ENCODE results near the gene SART3.
"Not testable (repeated sequence)": the region's sequence is repeated elsewhere in the genome, so short reads cannot be mapped to it uniquely, and the experiment has no call there.

The SART3 gene

DNA sequence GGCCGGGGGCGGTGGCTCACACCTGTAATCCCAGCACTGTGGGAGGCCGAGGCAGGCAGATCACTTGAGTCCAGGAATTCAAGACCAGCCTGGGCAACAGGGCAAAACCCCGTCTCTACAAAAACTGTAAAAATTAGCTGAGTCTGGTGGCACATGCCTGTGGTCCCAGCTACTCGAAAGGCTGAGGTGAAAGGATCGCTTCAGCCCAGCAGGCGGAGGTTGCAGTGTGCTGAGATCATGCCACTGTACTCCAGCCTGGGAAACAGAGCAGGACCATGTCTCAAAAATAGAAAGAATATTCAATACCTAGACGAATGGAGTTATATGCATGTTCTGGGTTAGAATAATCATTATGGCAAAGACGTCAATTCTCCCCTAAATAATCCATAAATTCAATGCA, 5.6 kb downstream of the SART3 start:
- H4K91ac ChIP-seq (ENCODE audit: low read depth, low read length); H3K79me1 ChIP-seq (ENCODE audit: low read length); H3K14ac ChIP-seq (ENCODE audit: low read length); H3K4me1 ChIP-seq (ENCODE audit: control insufficient read depth in 1 of 2, insufficient read depth in 2 of 2, low read length in 2 of 2); H3K27ac ChIP-seq (ENCODE audit: low read depth, low read length); H2AFZ ChIP-seq (ENCODE audit: insufficient read depth, low read length, poor library complexity); H3K9ac ChIP-seq (ENCODE audit: low read length); H2BK12ac ChIP-seq (ENCODE audit: low read length); DNase-seq; H4K12ac ChIP-seq (ENCODE audit: low read depth, low read length); H3K4me3 ChIP-seq (ENCODE audit: low read depth, low read length); H4K8ac ChIP-seq (ENCODE audit: low read depth, low read length); H3K9me3 ChIP-seq (ENCODE audit: insufficient read depth, low read depth, low read length); H3K27me3 ChIP-seq (ENCODE audit: insufficient read depth, low read length); H2BK120ac ChIP-seq (ENCODE audit: insufficient read depth, low read length, poor library complexity); H2AK5ac ChIP-seq (ENCODE audit: low read length); H3K18ac ChIP-seq (ENCODE audit: low read length); H3K23ac ChIP-seq (ENCODE audit: low read length); H2BK5ac ChIP-seq (ENCODE audit: low read depth, low read length, poor library complexity); H3K4me2 ChIP-seq (ENCODE audit: low read length): not testable (repeated sequence)
- WGBS (ENCODE audit: extremely low coverage, insufficient coverage, insufficient read length), result no CpG with 5 or more reads among the region's 9 CpGs
- H3K79me2 ChIP-seq (ENCODE audit: control insufficient read depth, insufficient read depth, low read length, poor library complexity), result peaks cover 15% of the 10 kb centered on the region
- peaks cover 9 to 17% of the 10 kb centered on the region in 2 experiments for H3K36me3 ChIP-seq (ENCODE audit: control insufficient read depth in 1 of 2, insufficient read depth in 2 of 2, low read length in 2 of 2)
- H3K4ac ChIP-seq (ENCODE audit: low read depth, low read length), result peak overlapping the region; percentile 14

DNA sequence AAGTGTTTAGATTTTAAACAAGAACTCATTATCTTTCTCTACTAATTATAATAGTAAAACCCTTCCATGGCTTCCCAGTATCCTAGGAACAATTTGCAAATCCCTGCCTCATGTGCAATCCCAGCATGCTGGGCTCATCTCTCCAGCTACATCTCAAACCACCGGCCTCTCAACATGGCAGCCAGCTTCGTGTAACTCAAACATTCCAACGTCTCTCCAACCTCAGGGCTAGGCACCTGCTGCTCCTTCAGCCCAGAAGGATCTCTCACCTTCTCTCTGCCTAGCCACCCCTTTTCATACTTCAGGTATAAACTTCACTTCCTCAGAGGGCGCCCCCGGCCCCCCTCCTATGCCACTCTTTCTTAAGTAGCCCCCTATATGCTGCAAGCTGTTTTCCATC, 7.2 kb downstream of the SART3 start:
- H3K4me2 ChIP-seq (ENCODE audit: low read length), result no peak overlapping the region
- peaks cover 0 to 1% of the 10 kb centered on the region in 2 experiments for H3K4me1 ChIP-seq (ENCODE audit: control insufficient read depth in 1 of 2, insufficient read depth in 2 of 2, low read length in 2 of 2)
- H3K9me3 ChIP-seq (ENCODE audit: insufficient read depth, low read depth, low read length), result peaks cover 2% of the 10 kb centered on the region
- H3K79me2 ChIP-seq (ENCODE audit: control insufficient read depth, insufficient read depth, low read length, poor library complexity), result peaks cover 8% of the 10 kb centered on the region
- H2AK5ac ChIP-seq (ENCODE audit: low read length), result no peak overlapping the region
- H3K27ac ChIP-seq (ENCODE audit: low read depth, low read length), result no peak overlapping the region
- no peak overlapping the region for H3K9ac ChIP-seq (ENCODE audit: low read length)
- no CpG with 5 or more reads among the region's 5 CpGs for WGBS (ENCODE audit: extremely low coverage, insufficient coverage, insufficient read length)
- H3K27me3 ChIP-seq (ENCODE audit: insufficient read depth, low read length), result no peaks in the 10 kb centered on the region
- H4K12ac ChIP-seq (ENCODE audit: low read depth, low read length), result no peak overlapping the region
- no peak for DNase-seq
- H2BK5ac ChIP-seq (ENCODE audit: low read depth, low read length, poor library complexity), result no peak overlapping the region
- no peak overlapping the region for H2AFZ ChIP-seq (ENCODE audit: insufficient read depth, low read length, poor library complexity)
- H3K18ac ChIP-seq (ENCODE audit: low read length), result no peak overlapping the region
- no peak overlapping the region for H3K4me3 ChIP-seq (ENCODE audit: low read depth, low read length)
- peaks cover 9 to 20% of the 10 kb centered on the region in 2 experiments for H3K36me3 ChIP-seq (ENCODE audit: control insufficient read depth in 1 of 2, insufficient read depth in 2 of 2, low read length in 2 of 2)
- H3K79me1 ChIP-seq (ENCODE audit: low read length), result no peaks in the 10 kb centered on the region
- no peak overlapping the region for H3K23ac ChIP-seq (ENCODE audit: low read length)
- no peak overlapping the region for H4K91ac ChIP-seq (ENCODE audit: low read depth, low read length)
- no peak overlapping the region for H2BK12ac ChIP-seq (ENCODE audit: low read length)
- H3K14ac ChIP-seq (ENCODE audit: low read length), result no peak overlapping the region
- no peak overlapping the region for H4K8ac ChIP-seq (ENCODE audit: low read depth, low read length)
- peak overlapping the region; percentile 74 for H3K4ac ChIP-seq (ENCODE audit: low read depth, low read length)
- H2BK120ac ChIP-seq (ENCODE audit: insufficient read depth, low read length, poor library complexity), result no peak overlapping the region

DNA sequence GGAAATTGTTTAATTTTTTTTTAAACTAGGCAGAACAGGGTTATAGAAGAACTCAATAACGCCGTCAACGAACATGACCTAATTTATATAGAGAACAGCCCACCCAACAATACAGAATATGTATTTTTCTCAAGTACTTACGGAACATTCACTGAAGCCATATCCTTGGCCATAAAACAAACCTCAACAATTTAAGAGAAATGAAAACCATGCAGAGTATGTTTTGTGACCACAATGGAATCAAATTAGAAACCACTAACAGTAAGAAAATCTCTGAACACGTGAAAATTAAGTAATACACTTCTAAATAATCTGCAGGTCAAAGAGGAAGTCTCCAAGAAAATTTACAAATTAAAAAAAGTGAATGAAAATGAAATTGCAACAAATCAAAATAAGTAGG, 9.4 kb downstream of the SART3 start:
- H2BK12ac ChIP-seq (ENCODE audit: low read length), result no peak overlapping the region
- H2AK5ac ChIP-seq (ENCODE audit: low read length), result no peak overlapping the region
- H3K18ac ChIP-seq (ENCODE audit: low read length), result no peak overlapping the region
- H3K4me2 ChIP-seq (ENCODE audit: low read length), result no peak overlapping the region
- peaks cover 0 to 1% of the 10 kb centered on the region in 2 experiments for H3K4me1 ChIP-seq (ENCODE audit: control insufficient read depth in 1 of 2, insufficient read depth in 2 of 2, low read length in 2 of 2)
- peaks cover 12 to 14% of the 10 kb centered on the region in 2 experiments for H3K36me3 ChIP-seq (ENCODE audit: control insufficient read depth in 1 of 2, insufficient read depth in 2 of 2, low read length in 2 of 2)
- H3K14ac ChIP-seq (ENCODE audit: low read length), result no peak overlapping the region
- H2BK120ac ChIP-seq (ENCODE audit: insufficient read depth, low read length, poor library complexity), result no peak overlapping the region
- no peak overlapping the region for H2AFZ ChIP-seq (ENCODE audit: insufficient read depth, low read length, poor library complexity)
- no peak overlapping the region for H4K91ac ChIP-seq (ENCODE audit: low read depth, low read length)
- no peaks in the 10 kb centered on the region for H3K79me2 ChIP-seq (ENCODE audit: control insufficient read depth, insufficient read depth, low read length, poor library complexity)
- no peaks in the 10 kb centered on the region for H3K27me3 ChIP-seq (ENCODE audit: insufficient read depth, low read length)
- no peak for DNase-seq
- no peak overlapping the region for H3K27ac ChIP-seq (ENCODE audit: low read depth, low read length)
- no peak overlapping the region for H2BK5ac ChIP-seq (ENCODE audit: low read depth, low read length, poor library complexity)
- no peak overlapping the region for H3K23ac ChIP-seq (ENCODE audit: low read length)
- WGBS (ENCODE audit: extremely low coverage, insufficient coverage, insufficient read length), result no CpG with 5 or more reads among the region's 5 CpGs
- H4K8ac ChIP-seq (ENCODE audit: low read depth, low read length), result no peak overlapping the region
- no peaks in the 10 kb centered on the region for H3K9me3 ChIP-seq (ENCODE audit: insufficient read depth, low read depth, low read length)
- H4K12ac ChIP-seq (ENCODE audit: low read depth, low read length), result no peak overlapping the region
- no peak overlapping the region for H3K9ac ChIP-seq (ENCODE audit: low read length)
- no peak overlapping the region for H3K4me3 ChIP-seq (ENCODE audit: low read depth, low read length)
- no peak overlapping the region for H3K4ac ChIP-seq (ENCODE audit: low read depth, low read length)
- no peaks in the 10 kb centered on the region for H3K79me1 ChIP-seq (ENCODE audit: low read length)

DNA sequence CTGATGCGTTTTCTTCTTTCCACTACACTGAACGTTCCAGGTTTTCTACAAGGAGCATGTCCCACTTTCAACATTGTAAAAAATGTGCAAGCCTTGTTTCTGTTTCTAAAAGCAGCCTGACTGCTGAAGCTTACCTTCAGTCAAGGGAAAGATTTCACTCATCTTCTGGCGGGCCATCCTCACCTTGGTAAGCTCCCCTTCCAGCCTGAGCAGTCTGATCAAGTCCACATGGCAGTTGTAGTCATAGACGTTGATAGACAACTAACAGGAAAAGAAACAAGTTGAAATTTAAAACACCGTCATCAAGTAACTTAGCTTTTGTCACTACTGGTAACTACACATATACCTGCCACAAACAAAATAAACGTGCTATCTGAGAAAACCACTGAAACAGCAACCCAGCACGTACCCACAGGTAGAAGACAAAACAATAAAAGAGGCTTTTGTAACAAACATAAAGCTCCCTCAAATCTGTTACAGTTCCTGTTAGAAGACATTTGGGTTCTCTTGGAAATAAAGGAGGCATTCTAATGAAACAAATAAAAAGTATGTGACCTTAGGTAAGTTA, 11.9 kb downstream of the SART3 start:
- Histone ChIP-seq H3K4me3 (ENCODE audit: low read depth, low read length) (no peak overlapping the region), H2BK120ac (ENCODE audit: insufficient read depth, low read length, poor library complexity) (no peak overlapping the region), H3K9me3 (ENCODE audit: insufficient read depth, low read depth, low read length) (peaks cover 2% of the 10 kb centered on the region), H3K79me2 (ENCODE audit: control insufficient read depth, insufficient read depth, low read length, poor library complexity) (no peaks in the 10 kb centered on the region), H2BK12ac (ENCODE audit: low read length) (no peak overlapping the region), H3K4ac (ENCODE audit: low read depth, low read length) (no peak overlapping the region), H3K14ac (ENCODE audit: low read length) (no peak overlapping the region), H3K18ac (ENCODE audit: low read length) (no peak overlapping the region), H3K27me3 (ENCODE audit: insufficient read depth, low read length) (no peaks in the 10 kb centered on the region), H2BK5ac (ENCODE audit: low read depth, low read length, poor library complexity) (no peak overlapping the region), H4K91ac (ENCODE audit: low read depth, low read length) (no peak overlapping the region), H3K23ac (ENCODE audit: low read length) (no peak overlapping the region), H4K12ac (ENCODE audit: low read depth, low read length) (no peak overlapping the region), H2AFZ (ENCODE audit: insufficient read depth, low read length, poor library complexity) (no peak overlapping the region), H3K4me1 (ENCODE audit: control insufficient read depth in 1 of 2, insufficient read depth in 2 of 2, low read length in 2 of 2) (peaks cover 0 to 1% of the 10 kb centered on the region in 2 experiments), H3K27ac (ENCODE audit: low read depth, low read length) (no peak overlapping the region), H3K36me3 (ENCODE audit: control insufficient read depth in 1 of 2, insufficient read depth in 2 of 2, low read length in 2 of 2) (peaks cover 26 to 33% of the 10 kb centered on the region in 2 experiments), H3K79me1 (ENCODE audit: low read length) (no peaks in the 10 kb centered on the region), H3K4me2 (ENCODE audit: low read length) (no peak overlapping the region), H3K9ac (ENCODE audit: low read length) (no peak overlapping the region), H4K8ac (ENCODE audit: low read depth, low read length) (no peak overlapping the region), H2AK5ac (ENCODE audit: low read length) (no peak overlapping the region)
- no peak for DNase-seq
- no CpG with 5 or more reads among the region's 7 CpGs for WGBS (ENCODE audit: extremely low coverage, insufficient coverage, insufficient read length)
